ENCODE results near the gene OTULIN.

Gene OTULIN

DNA sequence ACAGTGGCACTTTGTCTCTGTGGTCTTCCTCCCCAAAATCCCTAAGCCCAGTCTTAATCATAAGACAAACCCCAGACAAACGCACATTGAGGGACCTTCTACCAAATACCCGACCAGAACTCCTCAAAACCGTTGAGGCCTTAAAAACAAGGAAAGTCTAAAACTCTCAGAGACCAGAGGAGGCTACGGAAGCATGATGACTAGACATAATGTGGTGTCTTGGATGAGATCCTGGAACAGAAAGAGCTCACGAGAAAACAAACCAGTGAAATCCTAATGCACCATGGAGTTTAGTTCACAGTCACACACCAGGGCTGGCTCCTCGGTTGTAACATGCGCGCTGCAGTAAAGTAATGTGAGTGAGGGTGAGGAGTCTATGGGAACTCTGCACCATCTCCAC is 58.4 kb downstream of the OTULIN start:
- no peak for DNase-seq

DNA sequence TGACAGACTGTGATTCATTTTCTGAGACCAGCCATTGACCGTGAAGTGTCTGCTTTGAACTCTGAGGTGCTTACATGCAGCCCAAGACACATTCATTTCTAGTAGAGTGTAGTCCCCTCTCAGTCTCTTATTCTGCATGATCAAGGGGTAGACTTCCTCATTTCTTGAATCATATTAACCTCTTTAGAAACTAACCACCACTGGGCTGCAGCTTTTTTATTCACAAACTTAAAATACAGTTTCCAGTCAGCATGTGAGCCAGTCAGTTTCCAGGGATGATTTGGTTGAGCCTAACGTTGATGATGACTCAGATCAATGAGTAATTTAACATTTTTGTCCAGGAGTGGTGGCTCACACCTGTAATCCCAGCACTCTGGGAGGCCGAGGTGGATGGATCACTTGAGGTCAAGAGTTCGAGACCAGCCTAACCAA is 59.2 kb downstream of the OTULIN start:
- no peak for DNase-seq

DNA sequence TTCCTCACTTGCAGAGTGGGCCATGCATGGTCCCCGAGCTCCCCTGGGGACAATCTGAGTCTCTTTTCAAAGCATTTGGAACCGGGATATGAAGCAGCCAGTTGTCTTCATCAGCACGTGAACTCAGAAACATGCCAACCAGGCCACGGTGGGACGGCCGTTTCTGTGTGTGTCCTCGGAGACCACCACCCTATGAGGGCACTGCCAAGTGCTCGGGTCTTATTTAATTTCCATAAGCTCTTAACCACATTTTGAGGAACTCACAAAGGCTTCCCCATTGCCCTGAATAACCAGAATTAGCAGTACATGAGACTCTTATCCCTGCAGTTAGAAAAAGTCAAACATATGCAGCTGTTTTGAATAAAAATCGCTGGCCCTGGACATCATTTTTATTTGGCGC is 60.1 kb downstream of the OTULIN start:
- no peak for DNase-seq

DNA sequence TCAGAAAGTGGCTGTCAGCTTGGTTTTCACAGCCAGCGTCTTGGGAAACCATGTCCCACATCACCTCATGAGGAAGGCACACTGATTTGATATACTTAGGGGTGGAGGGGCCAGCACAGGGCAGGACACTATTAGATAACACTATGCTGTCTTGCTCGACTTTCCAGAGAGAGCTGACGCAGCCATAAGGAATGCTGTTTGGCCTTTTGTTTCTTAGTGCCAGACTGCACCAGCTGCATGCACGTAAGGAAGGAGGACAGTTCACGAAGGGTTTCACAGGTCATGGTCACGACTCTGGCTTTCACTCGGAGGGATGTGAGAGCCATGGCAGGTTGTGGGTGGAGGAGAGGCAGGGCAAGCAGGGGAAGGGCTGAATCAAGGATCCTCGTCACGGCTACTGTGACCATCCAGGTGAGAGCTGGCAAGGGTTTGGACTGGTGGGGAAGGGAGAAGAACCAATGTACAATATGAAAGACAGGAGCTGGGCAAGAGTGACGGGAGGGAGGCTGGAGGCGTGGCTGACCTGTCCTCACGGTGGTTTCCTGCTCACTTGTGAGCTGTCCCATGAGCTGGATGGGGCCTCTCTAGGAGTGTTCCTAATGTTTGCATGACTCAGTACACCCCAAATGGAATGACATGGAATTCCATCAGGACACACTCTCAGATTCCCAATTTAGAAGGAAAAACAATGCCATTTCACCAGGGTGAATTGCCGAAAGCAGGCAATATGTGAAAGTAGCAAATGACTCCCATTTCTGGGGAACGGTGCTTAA is 61.7 kb downstream of the OTULIN start:
- no peak for DNase-seq

DNA sequence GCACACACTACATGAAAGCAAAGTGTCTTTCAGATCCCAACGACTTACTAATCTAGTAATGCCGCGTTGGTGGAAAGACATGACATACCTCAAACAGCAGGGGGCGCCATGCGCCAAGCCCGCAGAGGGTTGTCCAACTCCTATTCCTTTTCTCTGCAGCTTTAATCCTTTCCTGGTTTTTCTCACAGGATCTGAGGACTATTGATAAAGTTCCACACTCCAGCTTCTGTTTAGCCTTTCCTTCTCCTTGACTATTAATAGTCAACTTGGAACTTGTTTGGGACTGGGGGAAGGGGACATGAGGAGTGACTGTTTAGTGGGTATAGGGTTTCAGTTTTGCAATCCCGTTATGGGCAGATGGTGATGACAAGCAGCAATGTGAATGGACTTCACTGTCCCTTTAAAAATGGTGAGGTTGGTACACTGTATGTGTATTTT is 62.9 kb downstream of the OTULIN start:
- DNase-seq: peak; percentile 63

DNA sequence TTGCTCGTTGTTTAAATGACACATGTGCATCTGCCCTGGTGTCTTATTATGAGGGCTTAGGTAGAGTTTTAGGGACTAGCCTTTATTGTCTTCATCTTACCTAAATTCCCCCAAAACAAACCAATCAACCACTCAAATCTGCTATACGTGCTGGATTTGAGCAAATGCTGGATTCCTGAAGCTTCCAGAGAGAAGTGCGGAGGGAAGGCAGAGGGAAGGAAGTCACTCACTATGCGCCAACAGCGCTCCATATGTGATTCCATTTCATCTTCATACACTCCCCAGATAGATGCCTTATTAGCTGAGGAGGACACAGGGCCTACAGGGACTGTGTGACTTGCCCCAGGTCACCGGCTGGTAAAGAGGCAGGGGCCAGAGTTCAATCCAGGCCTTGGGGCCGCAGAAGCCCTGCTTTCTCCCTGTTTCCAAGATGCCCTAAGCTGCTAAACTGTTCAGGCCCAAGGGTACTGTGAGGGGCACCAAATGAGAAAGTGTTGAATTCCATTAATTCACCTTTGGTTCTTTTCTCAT is 63.5 kb downstream of the OTULIN start:
- DNase-seq: no peak

DNA sequence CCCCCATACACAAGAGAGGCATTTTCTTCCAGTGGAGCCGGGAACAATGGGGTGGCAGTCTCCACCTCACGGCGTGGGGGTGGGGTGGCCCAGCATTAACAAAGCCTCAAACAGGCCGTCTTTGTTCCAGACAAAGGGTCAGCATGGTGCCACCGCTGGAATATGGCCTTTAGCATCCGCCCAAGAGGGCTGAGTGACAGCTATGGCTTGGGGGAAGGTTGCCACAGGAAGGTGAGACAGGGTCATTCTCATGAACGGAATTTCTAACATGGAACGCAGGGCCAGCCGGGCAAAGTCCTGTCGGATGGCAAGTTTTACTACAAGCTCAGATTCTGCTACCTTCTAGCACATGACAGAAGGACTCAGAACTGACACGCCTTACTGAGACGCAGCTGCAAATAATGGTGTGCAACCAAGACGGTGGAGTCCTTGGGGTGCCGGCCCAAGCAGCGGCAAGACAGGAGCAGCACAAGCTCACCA is 64.0 kb downstream of the OTULIN start:
- no peak for DNase-seq

DNA sequence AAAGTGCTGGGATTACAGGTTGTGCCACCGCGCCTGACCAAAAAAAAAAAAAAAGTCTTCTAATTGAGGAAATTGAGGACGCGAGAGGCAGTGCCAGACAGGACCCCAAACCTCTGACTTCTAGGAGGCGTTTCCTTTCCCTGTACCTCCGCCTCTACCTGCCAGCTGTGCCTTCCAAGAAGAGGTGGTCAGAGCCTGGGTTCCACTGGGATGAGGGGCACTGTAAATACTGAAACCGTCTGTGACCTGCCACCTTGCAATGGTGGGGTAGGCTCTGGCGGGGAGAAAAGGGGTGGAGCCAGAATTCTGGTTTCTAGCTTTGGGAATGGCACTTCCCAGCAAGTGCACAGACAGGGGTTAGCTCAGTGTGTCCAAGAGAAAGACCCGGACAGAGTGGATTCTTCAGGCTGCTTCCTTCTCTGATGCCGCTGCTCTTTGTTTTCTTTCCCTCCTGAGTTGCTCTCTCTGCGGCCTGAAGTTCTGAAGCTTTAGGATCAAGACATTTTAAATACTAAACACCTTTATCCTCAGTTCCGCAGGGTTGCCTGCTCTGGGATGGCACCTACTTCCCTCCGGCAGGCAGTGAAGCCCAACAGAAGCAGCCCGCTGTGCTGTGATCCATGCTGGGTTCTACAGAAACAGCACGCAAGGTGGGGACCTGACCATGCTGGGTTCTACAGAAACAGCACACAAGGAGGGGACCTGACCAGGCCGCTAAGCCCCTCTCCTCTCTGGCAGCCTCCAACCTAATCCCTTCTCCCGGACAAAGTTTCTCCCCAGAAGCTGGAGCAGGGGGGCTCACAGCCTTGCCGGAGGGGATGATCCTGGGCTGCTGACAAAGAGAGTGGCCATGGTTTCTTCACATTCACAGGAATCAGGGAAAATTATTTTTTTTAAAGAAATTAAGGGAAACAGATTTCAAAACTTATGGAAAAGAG is 65.2 kb downstream of the OTULIN start:
- no peak for DNase-seq

DNA sequence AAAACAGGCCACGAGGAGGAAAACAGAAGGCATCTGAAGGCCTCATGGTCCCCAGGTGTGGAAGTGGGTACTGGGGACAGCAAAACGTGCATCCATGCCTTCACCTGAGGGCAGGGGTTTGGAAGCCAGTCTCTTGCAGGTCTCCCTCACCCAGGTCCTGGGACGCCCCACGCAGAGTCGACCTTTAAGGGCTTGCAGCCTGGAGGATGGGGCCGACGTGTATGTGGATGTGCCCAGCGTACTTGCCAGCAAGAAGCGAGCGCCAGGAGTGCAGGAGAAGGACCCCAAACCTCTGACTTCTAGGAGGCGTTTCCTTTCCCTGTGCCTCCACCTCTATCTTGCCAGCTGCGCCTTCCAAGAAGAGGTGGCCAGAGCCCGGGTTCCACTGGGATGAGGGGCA is 65.9 kb downstream of the OTULIN start:
- no peak for DNase-seq

DNA sequence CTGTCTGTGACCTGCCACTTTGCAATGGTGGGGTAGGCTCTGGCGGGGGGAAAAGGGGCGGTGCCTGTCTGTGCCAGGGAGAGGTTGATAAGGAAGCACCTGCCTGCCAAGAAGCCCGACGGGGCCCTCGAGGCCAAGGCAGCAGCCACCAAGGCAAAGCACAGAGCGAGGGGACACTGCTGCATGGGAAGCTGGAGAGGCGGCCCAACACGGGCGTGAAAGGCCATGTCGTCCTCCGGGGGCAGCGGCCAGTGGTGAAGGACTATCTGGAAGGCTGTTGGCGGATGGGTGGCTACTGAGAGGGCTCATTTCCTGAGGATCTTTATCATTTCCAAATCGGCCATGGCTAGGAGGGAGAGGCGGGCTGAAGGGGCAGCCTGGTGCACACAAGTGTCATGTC is 66.4 kb downstream of the OTULIN start:
- no peak for DNase-seq

DNA sequence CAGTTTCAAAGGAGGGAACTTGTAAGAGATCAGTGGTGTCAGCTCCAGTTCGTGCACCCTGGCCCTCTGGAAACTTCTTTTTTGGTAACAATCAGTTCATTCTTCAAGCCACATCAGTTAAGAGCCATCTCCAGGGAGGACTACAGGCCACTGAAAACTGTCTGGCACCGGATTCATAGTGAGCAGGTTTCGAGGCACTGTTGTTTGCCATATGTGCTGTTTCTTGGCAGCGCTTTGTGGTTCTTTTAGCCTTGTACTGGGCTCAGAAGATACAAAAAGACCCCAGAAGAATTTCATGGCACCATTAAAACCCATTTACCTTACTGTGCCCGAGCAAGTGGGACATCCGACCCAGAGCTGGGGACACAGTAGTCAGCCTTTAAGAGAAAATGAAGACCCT is 68.5 kb downstream of the OTULIN start:
- no peak for DNase-seq

DNA sequence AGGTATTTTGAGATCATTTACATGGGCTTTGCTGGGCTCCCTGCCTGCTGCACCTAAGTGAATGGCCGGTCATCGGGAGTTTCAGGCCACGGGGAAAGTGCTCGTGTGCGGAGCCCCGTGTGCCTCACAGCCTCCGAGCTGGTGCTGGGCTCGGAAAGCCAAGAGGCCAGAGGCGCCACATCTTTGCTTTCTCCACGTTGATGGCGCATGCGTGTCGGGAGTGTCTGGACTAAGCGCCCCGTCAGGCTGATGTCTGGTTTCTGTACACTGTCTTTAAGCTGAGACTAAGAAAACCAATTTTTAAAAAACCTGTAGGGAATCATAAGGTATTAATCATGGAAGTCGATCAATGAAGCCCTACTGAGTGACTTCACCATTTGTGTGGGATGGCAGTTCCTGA is 69.1 kb downstream of the OTULIN start:
- no peak for DNase-seq

DNA sequence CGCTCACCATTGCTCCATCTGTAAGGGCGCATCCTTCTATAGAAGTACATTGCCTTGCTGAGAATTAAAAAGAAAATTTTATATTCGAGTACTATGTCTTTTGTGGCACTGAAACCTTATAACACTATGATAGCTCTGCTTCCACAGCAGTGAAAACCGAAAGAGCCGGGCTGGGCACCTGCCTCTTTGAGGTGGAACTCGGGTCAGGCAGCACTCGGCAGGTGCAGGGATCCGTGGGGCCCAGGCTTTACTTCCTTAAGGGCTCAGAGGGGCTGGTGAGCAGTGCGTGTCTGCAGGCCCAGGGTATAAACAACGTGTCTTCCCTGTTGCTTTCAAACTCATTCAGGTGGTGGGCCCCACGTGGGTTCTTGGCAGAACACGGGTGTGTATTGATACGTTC is 69.9 kb downstream of the OTULIN start:
- no peak for DNase-seq

DNA sequence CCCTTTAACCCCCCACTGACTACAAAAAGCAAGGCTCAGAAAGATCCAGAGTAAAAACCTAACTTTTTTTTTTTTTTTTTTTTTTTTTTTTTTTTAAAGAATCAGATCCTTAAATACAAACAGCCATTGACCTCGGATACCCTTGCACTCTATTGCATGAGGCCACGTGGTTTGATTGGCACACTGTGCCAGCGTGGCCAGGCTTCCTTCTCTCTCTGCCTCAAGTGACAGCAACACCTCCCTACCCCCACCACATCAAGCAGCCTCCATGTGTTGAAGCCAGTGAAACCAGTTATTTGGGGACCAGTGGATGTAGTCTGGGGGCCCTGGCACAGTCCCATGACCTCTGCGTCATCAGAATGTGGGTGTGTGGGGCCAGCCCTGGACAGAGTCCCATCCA is 71.4 kb downstream of the OTULIN start:
- DNase-seq: no peak

DNA sequence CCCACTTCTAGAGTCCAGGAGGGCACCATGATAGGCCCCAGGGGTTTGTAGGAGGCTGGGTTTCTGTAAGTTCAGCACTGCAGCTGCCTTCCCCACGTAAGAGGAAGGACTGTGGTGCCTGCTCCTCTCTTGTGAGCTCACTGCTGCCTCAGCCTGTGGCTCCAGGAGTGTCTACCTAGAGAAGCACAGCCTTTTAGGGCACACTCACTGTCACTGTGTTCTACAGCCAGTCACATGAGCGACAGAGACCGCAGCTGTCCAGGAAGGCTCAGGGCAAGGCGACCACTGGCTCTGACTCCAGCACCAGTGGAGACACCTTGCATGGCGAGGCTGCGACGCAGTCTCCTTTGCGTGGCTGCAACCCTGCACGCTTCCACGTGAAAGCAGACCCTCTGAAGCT is 72.8 kb downstream of the OTULIN start:
- DNase-seq: no peak

DNA sequence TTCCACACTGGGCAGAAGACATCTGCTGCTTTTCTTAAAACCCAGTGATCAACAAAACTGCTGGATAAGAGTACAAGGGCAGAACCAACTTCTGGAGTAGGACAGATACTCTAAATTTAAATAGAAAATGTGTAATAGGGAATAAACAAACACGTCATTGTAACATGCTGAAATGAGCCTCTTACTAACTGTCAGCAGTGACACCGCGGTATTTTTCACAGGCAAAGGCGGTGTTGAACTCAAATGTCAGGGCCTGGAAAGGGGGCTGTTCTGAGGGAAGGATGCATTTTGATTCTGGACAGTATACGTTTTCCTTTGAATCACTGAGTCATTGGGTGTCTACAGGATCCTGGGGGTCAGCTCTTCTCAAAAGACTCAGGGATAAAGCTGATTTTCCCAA is 73.5 kb downstream of the OTULIN start:
- no peak for DNase-seq

DNA sequence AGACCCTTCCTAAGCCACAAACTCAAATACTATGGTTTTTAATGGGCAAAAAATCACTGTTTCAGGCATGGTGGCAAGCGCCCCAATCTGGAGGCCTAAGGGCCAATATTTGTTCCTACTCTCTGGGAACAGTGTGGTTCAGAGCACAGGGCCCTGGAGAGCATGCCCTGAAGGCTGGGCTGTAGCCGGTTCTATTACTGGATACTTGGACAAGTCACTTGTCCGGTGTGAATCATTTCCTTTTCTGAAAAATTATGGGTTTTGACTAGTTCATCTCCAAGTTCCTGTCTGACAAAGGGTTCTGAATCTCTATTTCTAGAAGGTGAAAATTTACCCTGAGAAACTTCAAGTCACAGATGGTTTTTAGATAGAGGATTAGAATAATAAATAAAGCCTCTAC is 75.0 kb downstream of the OTULIN start:
- DNase-seq: no peak

DNA sequence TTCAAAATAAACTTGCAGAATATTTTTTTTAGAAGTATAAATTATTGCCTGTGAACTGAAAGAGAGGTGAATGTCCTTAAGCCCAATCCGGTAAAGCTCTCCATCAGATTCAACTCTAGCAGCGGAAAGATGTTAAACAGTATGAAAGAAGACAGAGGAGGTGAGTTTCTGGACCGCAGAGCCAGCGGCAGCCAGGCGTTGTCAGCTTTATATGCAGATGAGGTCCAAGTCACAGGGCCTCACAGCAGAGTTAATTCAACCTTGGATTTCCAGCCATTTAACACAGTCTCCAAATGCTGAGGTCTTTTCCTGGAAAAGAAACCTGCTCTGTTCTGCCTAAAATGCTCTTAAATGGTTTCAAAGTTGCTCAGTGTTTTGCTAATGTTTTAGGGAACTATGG is 75.5 kb downstream of the OTULIN start:
- no peak for DNase-seq

DNA sequence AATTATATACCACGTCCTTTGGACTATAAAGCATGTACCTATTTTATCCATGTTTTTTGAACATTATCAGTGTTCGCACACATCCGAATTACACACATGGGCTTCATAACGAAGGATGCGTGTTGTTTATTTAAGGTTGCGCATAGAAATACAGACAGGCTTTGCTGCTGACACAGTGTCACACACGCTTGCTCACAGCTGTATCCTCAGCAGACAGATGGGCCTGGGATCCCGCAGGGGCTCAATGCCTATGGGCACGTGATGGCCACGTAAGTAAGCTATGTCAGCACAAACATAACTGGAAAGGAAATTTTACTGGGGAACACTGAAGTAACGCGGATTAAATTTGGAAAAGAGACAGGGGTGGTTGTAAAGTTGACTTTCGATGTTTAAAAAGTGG is 76.6 kb downstream of the OTULIN start:
- DNase-seq: no peak

DNA sequence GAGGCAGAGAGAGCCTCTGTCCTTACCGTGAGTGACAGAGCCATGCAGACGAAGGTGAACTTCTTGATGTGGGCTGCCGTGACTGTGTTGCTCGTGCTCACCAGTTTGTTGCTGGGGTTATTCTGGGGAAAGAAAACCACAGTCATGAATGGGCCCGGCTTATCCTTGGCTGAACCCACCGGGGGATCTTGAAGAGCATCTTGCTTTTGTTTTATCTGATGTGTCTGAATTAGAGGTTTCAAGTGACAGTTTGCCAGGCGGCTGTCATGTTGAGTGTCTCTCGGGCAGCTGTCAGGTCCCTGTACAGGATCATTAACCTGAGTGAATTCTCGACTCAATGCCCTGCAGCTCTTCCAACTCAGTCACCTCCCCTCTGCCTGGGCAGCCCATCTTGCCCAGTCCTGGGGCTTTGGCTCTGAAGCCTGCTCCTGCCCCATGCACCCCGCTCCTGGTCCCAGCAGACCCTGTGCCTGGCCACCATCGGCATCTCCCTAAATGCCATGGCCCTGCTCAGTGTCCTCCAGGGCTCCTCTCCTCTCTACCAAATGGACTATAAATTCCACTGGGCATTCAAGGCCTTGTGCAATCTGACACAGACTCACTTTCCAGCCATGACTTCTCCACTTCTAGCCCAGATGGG is 77.4 kb downstream of the OTULIN start:
- no peak for DNase-seq

DNA sequence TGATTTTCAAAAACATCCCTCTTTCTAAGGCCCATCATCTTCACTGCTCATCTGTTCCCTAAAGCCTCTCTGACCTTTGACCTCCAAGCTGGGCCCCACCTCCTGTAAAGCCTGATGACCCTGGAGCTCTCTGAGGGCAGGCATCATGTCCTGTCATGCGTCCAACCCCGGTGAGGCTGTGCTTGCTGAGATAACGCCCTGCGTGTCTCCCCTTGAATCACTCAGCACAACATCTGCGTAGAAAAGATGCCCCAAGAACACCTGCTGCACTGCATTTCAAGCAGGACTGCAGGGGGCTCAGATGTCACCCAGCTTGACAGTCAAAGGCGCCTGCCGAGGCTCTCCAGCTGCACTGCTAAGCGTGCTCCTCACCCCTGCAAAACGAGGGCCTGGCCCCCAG is 78.0 kb downstream of the OTULIN start:
- no peak for DNase-seq

DNA sequence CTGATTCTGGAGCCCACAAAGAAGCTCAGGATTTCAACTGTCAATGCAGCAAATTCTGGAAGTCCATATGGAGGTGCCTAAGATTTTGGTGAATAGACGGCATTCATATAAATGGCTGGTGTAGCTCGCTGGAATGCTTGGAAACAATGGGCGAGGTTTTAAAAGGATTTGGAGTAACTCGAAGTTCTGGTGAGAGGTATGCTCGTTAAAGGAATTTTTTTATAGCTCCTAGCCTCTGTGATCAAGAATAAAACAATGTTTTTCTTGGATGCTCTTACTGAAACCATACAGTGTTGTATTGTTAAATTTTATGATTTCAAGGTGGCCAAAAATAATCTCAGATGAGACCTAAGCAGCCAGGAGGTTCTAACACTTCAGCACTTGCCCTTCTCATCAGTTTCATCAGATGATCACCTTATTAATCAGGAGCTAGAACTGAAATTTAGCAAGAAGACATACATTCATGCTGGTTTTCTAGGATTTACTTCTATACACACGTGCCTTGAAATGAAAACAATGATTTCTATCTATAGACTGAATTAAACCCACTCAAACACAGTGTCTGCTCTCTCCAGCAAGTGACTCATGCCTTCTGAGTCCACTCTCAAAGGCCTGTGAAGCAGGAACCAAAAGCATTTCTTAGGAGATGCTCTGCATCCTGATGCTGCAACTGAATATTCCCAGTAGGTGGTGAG is 79.2 kb downstream of the OTULIN start:
- DNase-seq: no peak
